ENCODE data around the gene RUFY1.
"Not testable (repeated sequence)": the region's sequence is repeated elsewhere in the genome, so short reads cannot be mapped to it uniquely, and the experiment has no call there.

RUFY1 gene

GRCh38 chr5:179536676-179537075, 13.7 kb upstream of the RUFY1 start:
- Histone ChIP-seq H3K36me3 (no peaks in the 10 kb centered on the region), H3K4me3 (ENCODE audit: low read depth, low read length) (no peak overlapping the region), H3K9me3 (ENCODE audit: severe bottlenecking) (no peaks in the 10 kb centered on the region), H3K27me3 (ENCODE audit: insufficient read depth, low read depth, severe bottlenecking) (no peaks in the 10 kb centered on the region), H3K27ac (no peak overlapping the region)
- no peak for DNase-seq
- no peak for TF ChIP-seq CTCF (IDR thresholded peaks at IDR 0.05; ENCODE audit: low read depth, low read length)

DNA sequence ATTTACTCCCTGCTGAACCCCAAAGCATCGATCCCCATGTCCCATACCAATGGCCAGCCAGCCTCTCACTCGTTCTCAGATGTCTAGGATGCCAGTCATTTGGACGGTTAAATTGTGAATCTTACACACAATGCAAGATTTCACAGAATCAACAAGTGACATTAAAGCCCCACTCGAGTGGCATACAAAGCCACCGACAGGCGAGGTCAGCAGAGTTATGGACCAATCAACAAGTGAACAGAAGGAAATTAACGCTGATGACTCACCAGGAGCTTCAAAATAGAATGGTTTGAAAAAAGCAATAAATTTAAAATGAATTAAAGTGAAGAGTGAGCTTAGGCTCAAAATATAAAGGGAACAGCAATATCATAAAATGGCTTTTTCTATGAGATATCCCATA, 8.2 kb upstream of the RUFY1 start:
- Histone ChIP-seq H3K4me3 (ENCODE audit: low read depth, low read length) (no peak overlapping the region), H3K27me3 (ENCODE audit: insufficient read depth, low read depth, severe bottlenecking) (no peaks in the 10 kb centered on the region), H3K9me3 (ENCODE audit: severe bottlenecking) (no peaks in the 10 kb centered on the region), H3K27ac (no peak overlapping the region), H3K36me3 (no peaks in the 10 kb centered on the region)
- no peak for DNase-seq
- TF ChIP-seq CTCF (IDR thresholded peaks at IDR 0.05; ENCODE audit: low read depth, low read length): no peak

DNA sequence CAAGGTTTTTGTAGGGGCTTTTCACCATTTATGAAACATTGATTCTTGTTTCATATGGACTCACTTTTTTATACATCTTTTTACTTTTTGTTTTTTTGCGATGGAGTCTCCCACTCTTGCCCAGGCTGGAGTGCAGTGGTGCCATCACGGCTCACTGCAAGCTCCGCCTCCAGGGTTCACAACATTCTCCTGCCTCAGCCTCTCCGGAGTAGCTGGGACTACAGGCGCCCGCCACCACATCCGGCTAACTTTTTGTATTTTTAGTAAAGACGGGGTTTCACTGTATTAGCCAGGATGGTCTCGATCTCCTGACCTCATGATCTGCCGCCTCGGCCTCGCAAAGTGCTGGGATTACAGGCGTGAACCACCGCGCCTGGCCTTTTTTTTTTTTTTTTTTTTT, 7.1 kb upstream of the RUFY1 start:
- H3K4me3 ChIP-seq (ENCODE audit: low read depth, low read length); H3K27ac ChIP-seq; H3K36me3 ChIP-seq; DNase-seq; H3K27me3 ChIP-seq (ENCODE audit: insufficient read depth, low read depth, severe bottlenecking); H3K9me3 ChIP-seq (ENCODE audit: severe bottlenecking): not testable (repeated sequence)

DNA sequence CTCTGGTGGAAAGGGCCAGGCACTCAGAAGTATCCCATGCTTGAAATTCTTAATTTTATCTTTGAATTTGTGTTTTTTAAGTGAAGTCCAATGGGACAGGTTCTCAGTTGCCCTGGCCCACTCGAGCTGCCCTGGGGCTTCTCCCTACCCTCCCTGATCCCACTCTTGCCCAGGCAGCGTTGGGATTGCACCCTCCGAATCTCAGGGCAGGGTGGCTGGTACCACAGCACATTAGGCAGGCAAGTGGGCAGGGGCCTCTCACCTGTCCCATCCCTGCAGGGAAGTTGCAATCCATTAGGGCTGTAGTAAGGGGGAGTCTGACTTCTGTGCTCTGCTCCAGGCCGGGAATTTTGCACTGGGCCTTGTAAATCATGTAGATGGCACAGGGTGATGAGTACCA, 2.7 kb downstream of the RUFY1 start:
- Histone ChIP-seq H3K4me3 (ENCODE audit: low read depth, low read length) (no peak overlapping the region), H3K9me3 (ENCODE audit: severe bottlenecking) (no peaks in the 10 kb centered on the region), H3K36me3 (no peaks in the 10 kb centered on the region), H3K27ac (no peak overlapping the region), H3K27me3 (ENCODE audit: insufficient read depth, low read depth, severe bottlenecking) (no peaks in the 10 kb centered on the region)
- no peak for TF ChIP-seq CTCF (IDR thresholded peaks at IDR 0.05; ENCODE audit: low read depth, low read length)
- DNase-seq: no peak

DNA sequence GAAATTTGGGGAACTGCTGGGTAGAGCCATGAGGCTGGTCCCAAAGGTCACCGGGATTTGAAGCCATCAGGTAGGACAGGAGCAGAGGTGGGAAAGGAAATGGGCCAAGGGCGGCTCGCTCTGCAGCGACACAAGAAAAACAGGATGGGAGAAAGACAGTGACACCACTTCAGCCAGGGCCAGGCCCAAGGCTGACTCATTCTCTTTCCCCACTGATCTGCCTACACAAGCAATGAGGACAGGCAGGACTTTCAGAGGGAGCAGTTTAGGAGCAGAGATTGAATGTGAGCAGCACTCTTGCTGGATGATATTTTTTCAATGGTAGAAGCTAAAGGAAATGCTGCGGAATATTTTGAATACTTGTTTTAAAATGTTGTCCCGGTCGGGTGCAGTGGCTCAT, 3.5 kb downstream of the RUFY1 start:
- Histone ChIP-seq H3K36me3 (no peaks in the 10 kb centered on the region), H3K27me3 (ENCODE audit: insufficient read depth, low read depth, severe bottlenecking) (no peaks in the 10 kb centered on the region), H3K9me3 (ENCODE audit: severe bottlenecking) (no peaks in the 10 kb centered on the region), H3K27ac (no peak overlapping the region), H3K4me3 (ENCODE audit: low read depth, low read length) (no peak overlapping the region)
- no peak for DNase-seq
- TF ChIP-seq CTCF (IDR thresholded peaks at IDR 0.05; ENCODE audit: low read depth, low read length): no peak

- Histone ChIP-seq H3K27ac (no peak overlapping the region), H3K4me3 (ENCODE audit: low read depth, low read length) (no peak overlapping the region), H3K9me3 (ENCODE audit: severe bottlenecking) (no peaks in the 10 kb centered on the region), H3K36me3 (no peaks in the 10 kb centered on the region), H3K27me3 (ENCODE audit: insufficient read depth, low read depth, severe bottlenecking) (no peaks in the 10 kb centered on the region)
- no peak for TF ChIP-seq CTCF (IDR thresholded peaks at IDR 0.05; ENCODE audit: low read depth, low read length)
- no peak for DNase-seq
Measured at GRCh38 chr5:179554981-179555380, 4.6 kb downstream of the RUFY1 start.

GRCh38 chr5:179558261-179558799, 8.0 kb downstream of the RUFY1 start:
- not testable (repeated sequence) for H3K4me3 ChIP-seq (ENCODE audit: low read depth, low read length); H3K27ac ChIP-seq; H3K9me3 ChIP-seq (ENCODE audit: severe bottlenecking); H3K27me3 ChIP-seq (ENCODE audit: insufficient read depth, low read depth, severe bottlenecking); DNase-seq; H3K36me3 ChIP-seq

Measured in WERI-Rb-1 (cell line).